ENCODE measurements around the gene RABGGTA.

Gene RABGGTA

DNA sequence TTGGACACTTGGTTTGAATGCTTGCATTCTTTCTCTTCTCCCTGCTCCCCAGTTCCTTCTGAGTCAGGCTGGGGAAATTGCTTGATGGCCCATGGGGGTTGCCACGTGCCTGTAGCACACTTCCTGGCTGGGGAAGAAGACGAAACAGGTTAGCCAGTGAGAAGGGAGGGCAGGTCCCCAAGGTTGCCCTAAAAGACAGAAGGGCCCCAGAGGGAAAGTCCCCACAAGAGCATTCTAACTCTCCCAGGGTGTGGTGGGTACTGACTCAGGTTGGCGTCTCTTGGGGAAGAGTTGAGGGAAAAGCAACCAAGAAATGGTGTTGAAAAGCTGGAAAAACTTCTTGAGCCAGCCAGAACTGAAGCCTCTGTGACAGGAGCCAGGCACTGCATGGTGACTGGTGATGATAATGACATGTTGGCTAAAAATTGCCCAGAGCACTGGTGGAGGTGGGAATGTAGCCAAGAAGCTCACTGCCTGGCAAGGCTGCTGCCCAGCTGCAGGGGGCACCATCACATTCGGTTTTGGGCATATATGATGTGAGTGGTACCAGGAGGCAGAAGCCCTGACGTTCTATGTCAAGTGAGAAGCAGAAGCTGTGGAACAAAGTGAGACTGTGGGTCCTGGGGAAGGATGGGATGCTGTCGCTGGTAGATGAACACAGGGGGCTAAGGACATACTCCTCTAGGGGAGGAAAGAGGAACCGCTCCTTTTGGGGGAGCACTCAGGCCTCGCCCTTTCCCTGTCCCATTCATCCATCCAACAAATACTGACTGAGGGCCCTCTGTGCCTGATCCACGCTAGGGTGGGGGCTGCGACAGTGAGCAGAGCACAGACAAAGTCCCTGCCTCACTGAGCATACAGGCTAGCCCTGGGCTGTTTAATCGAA, 8.1 kb upstream of the RABGGTA start:
- DNase-seq = peak in 1 of 2 experiments; percentile 36

DNA sequence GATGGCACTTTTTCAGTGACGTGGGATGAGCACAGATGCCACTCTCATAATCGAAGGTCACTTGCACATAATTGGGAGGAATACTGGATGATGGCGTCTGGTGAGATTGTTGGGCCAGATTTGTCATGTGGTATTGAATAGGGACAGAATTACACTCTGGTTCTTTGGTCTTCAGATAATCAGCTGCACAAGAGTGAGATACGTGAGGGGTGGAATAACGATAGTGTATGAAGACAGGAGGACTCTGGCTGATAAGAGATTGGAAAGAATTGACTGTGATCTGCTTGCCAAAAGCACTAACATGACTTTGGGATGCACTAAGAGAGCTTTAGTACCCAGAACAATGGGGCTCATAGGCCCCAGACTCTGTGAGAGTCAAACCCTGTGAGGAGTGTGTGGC, 7.0 kb upstream of the RABGGTA start:
- no peak for DNase-seq

GRCh38 chr14:24277606-24278321, 6.4 kb upstream of the RABGGTA start:
- DNase-seq = no peak

- DNase-seq = no peak
Measured at GRCh38 chr14:24277071-24277470, 5.7 kb upstream of the RABGGTA start.

GRCh38 chr14:24274101-24274543, 2.7 kb upstream of the RABGGTA start:
- no peak for DNase-seq

- peak; percentile 65 to 79 for DNase-seq
Measured at GRCh38 chr14:24273422-24273998, 2.1 kb upstream of the RABGGTA start.

DNA sequence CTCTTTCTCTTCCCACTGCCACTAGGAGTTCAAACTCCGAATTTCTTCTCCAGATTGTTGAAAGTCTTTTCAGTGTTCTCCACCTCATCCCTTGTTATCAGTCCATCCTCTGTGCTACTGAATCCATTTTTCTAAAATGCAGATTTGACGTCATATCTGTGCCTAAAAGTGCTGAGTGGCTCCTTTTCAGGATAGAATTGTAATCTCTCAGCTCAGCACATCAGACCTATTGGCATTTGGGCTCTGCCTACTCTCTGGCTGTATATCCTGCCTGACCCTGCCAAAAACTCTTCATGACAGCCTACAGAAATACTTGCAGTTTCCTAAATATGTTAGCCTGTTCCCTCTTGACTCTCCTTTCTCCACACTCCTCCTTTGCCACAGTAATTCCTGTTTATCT, 1.1 kb upstream of the RABGGTA start:
- no peak for DNase-seq

DNA sequence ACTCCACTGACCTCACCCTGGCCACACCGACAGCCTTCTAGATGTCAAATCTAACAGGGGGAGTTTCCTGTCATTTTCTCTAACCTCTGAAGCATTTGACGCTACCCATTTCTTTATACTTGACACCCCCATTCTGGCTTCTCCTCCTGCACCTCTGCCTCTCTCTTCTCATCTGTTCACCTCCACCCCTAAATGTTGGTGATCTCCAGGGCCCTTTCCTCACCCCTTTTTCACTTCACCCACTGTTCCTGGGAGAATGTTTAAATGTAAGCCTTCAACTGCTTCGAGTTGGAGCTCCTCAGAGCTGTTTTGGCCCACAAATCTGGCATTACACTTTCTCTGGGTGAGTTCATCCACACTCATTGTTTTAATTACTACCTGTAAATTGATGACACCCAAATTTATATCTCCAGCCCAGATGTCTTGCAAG, 452 bp upstream of the RABGGTA start:
- no peak for DNase-seq

DNA sequence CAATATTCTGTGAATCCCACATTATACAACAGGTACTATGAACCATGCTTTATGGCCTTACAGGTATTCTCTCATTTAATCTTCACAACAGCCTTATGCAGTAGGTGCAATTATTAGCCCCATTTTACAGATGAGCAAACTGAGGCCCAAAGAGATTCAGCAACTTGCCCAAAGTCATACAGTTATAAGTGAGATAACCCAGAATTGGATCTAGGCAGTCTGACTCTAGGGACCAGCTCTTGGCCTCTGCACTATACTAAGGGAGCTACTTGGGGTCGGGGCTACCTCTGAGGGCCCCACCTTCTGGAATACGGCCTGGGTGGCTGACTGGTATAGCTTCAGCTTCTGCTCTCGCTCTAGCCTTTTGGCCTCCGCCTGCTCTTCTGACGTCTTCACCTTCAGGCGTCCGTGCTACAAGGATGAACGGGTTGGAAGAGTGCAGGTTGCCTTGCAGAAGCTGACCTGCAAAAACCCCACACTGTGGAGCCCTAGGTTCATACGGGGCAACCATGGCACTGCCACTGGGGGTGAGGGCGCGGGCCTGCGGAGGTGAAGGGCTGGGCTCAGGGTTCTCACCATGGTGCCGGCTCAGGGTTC, 762 bp downstream of the RABGGTA start:
- DNase-seq = no peak

DNA sequence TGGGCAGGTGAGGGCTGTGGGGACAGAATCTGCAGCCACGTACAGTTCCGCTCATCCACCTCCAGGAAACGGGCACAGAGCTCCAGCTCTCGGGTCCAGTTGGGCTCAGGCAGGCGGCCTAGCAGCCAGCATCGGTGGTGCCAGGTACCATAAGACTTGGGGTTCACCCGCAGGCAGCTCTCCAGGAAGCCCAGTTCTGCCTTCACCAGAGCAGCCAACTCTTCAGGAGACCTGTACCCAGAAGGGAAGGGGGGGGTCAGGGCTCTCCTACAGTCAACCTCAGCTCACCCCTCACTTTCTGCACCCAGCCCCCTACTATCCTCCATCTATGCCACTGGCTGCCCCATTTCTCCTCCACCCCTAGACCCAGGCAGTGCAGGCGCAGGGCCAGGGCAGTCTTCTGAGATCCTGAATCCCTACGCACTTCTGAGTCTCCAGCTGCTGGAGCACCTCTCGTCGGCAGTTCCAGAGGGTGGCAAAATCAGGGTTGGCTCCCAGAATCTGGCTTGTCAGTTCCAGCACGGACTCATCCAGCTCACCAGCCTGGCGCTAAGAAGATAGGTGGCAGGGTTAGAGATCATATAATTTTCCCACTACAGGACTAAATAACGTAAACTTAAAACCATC, 1.4 kb downstream of the RABGGTA start:
- DNase-seq = no peak

GRCh38 chr14:24269368-24269767, 2.0 kb downstream of the RABGGTA start:
- no peak for DNase-seq

GRCh38 chr14:24268225-24268624, 3.2 kb downstream of the RABGGTA start:
- DNase-seq = no peak

DNA sequence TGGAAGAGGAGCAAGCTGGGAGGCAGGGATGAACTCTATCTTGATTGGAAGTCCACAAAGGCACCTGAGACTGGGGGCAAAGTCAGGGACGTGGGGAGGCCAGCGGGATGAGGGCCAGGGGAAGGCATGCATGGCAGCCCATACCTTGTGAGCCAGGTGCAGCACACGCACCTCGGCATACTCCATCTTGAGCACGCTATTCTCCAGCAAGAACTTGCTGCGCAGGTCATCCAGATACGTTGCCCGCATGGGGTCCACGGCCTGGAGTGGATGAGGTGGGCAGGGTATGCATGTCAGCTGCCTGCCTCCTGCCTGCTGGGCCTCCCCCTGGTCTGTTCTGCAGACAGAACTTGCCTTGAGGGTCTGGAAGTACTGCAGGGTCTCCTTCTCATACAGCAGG, 3.9 kb downstream of the RABGGTA start:
- DNase-seq = no peak

DNA sequence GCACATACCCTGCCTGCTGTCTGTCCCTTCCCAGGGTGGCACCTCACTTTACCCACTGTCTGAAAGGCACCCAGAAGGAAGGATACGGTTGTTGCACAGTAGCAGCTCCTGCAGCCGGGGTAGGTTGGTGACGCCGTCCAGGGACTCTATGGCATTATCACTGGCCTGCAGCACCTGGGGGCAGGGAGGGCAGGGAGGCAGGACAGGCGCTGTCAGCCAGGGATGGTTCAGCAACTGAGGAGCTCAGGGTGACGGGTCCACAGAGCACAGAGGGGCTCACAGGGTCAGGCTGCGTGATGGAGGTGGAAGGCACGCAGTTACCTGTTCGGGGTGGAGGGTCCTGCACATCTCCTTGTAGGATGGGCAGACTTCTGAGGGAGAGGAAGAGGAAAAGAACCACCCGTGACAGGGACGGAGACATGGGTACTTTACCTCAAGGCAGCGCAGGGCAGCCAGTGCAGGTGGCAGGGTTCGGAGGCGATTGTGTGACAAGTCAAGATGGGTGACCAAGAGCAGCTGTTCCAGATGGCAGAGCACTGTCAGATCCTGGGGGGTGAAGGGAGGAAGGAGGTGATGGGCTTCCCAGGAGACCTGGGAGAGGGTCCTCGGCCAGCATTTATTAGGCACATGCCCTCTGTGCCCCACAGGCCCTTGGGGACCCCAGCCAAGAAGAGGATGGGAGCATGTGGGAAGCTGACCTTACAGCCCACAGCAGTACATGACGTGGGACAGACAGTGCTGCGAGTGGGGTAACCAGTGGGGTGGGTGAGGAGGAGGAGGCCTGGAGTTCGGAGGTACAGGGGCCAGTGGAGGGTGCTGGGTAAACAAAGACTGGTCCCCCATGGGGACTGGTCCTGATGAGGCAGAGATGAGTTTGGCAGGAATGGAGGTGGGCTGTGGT, 4.8 kb downstream of the RABGGTA start:
- DNase-seq = no peak

DNA sequence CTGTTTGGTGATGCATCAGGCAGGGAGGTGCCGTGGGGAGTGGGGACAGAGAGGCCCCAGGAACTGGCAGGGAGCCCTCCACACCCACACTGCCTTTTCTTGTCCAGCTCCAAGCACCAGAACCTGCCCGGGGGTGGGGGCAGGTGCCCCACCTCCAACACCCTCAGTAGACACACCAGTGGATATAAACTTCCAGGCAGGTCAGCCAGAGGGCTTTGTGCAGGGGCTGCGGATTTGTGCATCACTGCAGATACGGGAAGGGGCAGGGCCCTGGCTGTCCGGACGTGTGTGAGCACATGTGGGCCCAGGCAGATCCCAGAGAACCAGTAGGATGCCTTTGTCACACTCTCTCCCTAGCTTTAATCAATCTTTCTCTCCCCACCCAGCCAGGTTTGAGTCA, 7.1 kb downstream of the RABGGTA start:
- no peak for DNase-seq

DNA sequence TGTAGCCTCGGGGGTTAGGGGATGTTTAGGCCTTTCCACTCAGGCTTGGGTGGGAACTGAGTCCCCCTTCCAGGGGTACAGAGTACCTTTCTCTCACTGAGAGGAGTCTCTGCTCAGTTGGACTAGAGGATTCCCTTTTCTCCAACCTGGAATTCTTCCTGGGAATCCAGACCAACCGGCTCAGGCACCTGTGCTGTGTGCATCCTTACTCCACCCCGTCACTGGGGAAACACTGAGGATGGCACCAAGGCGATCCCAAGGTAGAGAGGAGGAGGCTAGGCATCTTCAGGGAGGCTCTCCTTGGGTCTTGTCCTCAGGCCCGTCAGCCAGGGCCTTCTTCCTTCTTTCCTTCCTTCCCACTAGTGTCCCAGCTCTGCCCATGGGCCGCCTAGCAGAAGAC, 7.5 kb downstream of the RABGGTA start:
- DNase-seq = no peak

DNA sequence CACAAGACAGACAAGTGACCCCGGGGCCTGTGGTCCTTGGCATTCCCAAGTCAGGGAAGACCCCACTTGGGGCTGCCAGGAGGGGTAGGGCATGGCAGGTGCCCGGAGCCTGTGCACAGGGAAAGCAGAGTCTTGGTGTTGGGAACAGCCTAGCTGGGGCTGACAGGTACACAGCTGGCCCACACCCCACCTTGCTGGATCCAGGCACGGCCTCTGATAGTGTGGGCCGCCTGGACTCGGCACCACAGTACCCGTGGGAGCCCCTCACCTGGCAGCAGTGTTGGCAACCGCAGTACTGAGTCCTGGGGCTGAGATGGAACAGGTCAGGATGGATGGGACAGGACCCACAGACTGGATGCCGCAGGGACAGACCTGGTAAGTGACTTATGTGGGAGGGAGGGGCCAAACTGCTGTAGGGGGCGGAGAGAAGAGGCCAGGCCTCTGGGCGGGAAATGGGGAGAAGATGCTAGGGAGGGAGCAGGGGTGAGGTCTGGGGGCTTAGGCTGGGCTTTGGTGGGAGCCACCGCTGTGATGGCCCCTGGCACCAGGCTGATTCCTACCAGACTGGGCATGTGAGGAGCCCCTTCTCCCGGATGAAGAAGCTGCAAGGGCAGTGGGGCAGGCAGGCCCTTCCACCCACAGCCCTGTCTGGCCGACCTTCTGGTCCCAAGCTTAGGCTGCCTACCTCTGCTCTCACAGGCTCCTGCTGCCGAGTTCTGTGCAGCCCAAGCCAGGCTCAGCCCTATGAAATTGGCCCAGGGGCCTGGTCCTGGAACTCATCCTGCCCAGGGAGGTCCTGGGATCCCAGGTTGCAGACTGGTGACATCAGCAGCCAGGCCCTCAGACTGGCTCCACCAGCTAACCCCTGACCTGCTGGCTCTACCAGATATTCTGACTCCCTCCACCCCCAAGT, 8.3 kb downstream of the RABGGTA start, which contains the start of gene TGM1:
TSS of gene TGM1 (minus strand) at position 357 of the 913 bp plus-strand sequence. CDS start 825 bp downstream, outside the sequence.
- DNase-seq = no peak

- DNase-seq = no peak
Measured at GRCh38 chr14:24261969-24262327, 9.4 kb downstream of the RABGGTA start.

GRCh38 chr14:24261256-24261968, 10.0 kb downstream of the RABGGTA start:
- DNase-seq = no peak

DNA sequence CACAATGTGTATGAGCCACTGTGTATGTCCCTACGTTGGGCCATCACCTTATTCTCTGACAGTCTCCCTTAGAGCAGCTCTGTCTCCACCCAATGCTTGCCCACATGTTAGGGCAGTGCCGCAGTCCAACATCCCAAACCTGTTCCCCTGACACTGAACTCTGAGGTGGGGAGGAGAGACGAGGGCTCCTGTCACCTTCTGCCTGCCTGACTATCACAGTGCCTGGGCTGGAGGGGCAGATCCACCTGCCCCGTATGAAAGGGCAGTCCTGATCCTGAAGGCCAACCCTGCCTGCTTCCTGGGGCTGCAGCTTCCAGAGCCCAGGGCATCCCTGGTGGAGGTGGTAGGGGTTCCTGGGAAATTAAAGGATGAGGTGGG, 10.6 kb downstream of the RABGGTA start:
- no peak for DNase-seq

All from NCI-H526 (cell line).